Lower leg skin (tissue), 3 donors: Measurements from ENCODE around the gene SMIM7.

ENCODE experiments used
- CTCF ChIP-seq, 3 donors: fragments of 450-650 bp; IDR thresholded peaks; one replicate each; pipeline ENCODE4 v1.5.1; 2016; ENCODE audit warnings: antibody characterized with exemption in 3 of 3, mild to moderate bottlenecking in 3 of 3, moderate library complexity in 2 of 3
- POLR2A ChIP-seq, 2 donors: fragments of 450-650 bp; IDR thresholded peaks; one replicate each; pipeline ENCODE4 v1.6.1; 2016 to 2017; ENCODE audit warnings: antibody characterized with exemption in 2 of 2, mild to moderate bottlenecking in 1 of 2, moderate library complexity in 1 of 2

- TF ChIP-seq CTCF (IDR thresholded peaks at IDR 0.05) (no peak), POLR2A (IDR thresholded peaks at IDR 0.05) (no peak)
Observed at GRCh38 chr19:16654627-16655026, 5.3 kb downstream of the SMIM7 start.
